ENCODE measurements around the gene SCRT2. TPM values are rescaled to one million over a fixed set of nuclear protein-coding genes. Genes with fewer than 3 reads are reported as not detected.
"Not testable (repeated sequence)": the region's sequence is repeated elsewhere in the genome, so short reads cannot be mapped to it uniquely, and the experiment has no call there.

SCRT2 gene
- total RNA-seq (not detected), polyA plus RNA-seq (not detected)

DNA sequence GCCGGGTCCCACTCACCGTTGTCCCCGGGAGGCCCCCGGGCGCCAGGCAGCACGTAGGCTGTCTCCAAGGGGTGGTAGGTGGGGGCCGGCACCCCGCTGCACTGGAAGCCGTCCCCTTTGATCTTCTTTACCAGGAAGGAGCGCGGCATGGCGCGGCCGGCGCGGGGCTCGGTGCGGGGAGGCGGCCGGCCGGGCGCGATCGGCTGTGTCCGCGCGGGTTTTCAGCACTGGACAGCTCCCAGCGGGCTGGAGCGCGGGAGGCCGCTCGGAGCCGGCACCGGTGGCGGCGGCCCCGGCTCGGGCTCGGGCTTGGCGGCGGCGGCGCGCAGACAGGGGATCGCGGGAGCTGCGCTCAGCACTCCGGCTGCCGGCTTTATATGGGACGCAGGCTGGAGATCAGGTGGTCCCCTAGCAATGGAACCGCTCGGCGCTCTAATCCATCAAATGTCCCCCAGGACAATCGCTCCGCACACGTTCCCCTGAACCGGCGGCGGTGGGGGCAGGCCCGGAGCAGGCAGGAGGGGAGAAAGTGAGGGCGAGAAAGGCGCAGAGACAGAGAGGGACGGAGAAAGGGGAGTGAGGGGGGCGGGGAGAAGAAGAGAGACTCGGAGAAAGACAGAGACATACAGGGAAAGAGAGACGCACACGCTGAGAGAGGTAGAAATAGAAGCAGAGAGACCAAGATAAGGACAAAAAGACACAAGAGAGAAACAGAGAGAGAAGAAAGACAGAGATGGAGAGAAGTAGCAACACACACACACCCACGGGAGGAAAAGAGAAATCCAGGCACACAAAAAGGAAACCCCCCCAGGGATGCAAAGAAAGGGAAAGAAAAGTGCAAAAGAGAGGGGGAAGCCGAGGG, at the start of gene SCRT2:
SCRT2 (minus strand) TSS at position 350 of the 862 bp plus-strand sequence; CDS start at position 149, 201 bp downstream.
- Mint-ChIP-seq H3K4me1 (peaks cover 5 to 17% (median 6%) of the 10 kb centered on the region in 4 donors), H3K27ac (no peak within 1 kb of the TSS), H3K9me3 (peaks cover 0 to 5% (median 0%) of the 10 kb centered on the region in 8 donors), H3K4me3 (peak within 1 kb of the TSS in 6 of 8 donors; percentile 8 to 72 (median 32)), H3K36me3 (no peaks in the 10 kb centered on the region), H3K27me3 (peaks cover 56 to 71% of the 10 kb centered on the region in 2 donors)
- no peaks in the 10 kb centered on the region for H3K36me3 ChIP-seq (ENCODE audit: insufficient read depth, low read length)
- DNase-seq, result peak; percentile 47 to 62 (median 54)
- H3K27me3 ChIP-seq (ENCODE audit: insufficient read depth, low read length), result peaks cover 45% of the 10 kb centered on the region
- no peak within 1 kb of the TSS for H3K27ac ChIP-seq (ENCODE audit: low read depth, low read length)
- intact Hi-C loops (cut with micrococcal nuclease), result no loop called here
- peaks cover 14% of the 10 kb centered on the region for H3K4me1 ChIP-seq (ENCODE audit: insufficient read depth, low read length)
- H3K4me3 ChIP-seq (ENCODE audit: low read length in 2 of 2), result no peak within 1 kb of the TSS
- CTCF ChIA-PET (ENCODE audit: partially characterized antibody), result no interaction called here
- POLR2A ChIA-PET (ENCODE audit: partially characterized antibody), result no interaction called here
- no peaks in the 10 kb centered on the region for H3K9me3 ChIP-seq (ENCODE audit: control insufficient read depth in 1 of 2, low read length in 2 of 2)

GRCh38 chr20:724797-725196, 49.2 kb upstream of the SCRT2 start:
- H3K4me3 Mint-ChIP-seq; H3K27ac Mint-ChIP-seq; H3K9me3 Mint-ChIP-seq; H3K4me1 ChIP-seq (ENCODE audit: insufficient read depth, low read length); DNase-seq; H3K27ac ChIP-seq (ENCODE audit: low read depth, low read length); H3K36me3 Mint-ChIP-seq; H3K27me3 ChIP-seq (ENCODE audit: insufficient read depth, low read length); H3K36me3 ChIP-seq (ENCODE audit: insufficient read depth, low read length); H3K4me3 ChIP-seq (ENCODE audit: low read length in 2 of 2); H3K9me3 ChIP-seq (ENCODE audit: control insufficient read depth in 1 of 2, low read length in 2 of 2); intact Hi-C loops (cut with micrococcal nuclease); POLR2A ChIA-PET (ENCODE audit: partially characterized antibody); CTCF ChIA-PET (ENCODE audit: partially characterized antibody): not testable (repeated sequence)
- Mint-ChIP-seq H3K27me3 (peaks cover 36 to 50% of the 10 kb centered on the region in 2 donors), H3K4me1 (peaks cover 0 to 15% (median 0%) of the 10 kb centered on the region in 4 donors)

DNA sequence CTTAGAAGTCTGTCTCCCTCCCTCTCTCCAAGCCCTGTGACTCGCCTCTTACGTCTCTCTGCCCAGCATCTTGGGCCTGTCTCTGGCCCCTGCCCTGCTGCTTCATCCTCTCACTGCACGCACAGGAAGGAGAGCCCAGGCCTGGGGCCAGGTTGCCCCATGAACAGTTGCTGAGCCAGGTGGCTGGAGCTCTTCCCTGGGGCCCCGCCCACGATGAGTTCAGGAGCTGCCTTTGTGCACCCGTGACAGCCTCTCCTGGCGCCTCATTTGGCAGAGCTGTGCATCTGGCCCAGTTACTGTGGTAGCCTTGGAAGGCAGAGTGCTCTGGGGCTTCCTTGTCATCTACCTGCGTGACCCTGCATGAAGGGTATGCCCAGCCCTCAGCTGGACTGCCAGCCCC, 48.2 kb upstream of the SCRT2 start:
- H3K4me3 Mint-ChIP-seq, result no peak overlapping the region
- H3K36me3 ChIP-seq (ENCODE audit: insufficient read depth, low read length), result no peaks in the 10 kb centered on the region
- H3K27ac Mint-ChIP-seq, result no peak overlapping the region
- H3K27me3 Mint-ChIP-seq, result peaks cover 34 to 48% of the 10 kb centered on the region in 2 donors
- peaks cover 2% of the 10 kb centered on the region for H3K27me3 ChIP-seq (ENCODE audit: insufficient read depth, low read length)
- no peak overlapping the region for H3K4me3 ChIP-seq (ENCODE audit: low read length in 2 of 2)
- CTCF ChIA-PET (ENCODE audit: partially characterized antibody), result no interaction called here
- intact Hi-C loops (cut with micrococcal nuclease), result no loop called here
- peaks cover 0 to 2% (median 0%) of the 10 kb centered on the region in 8 donors for H3K9me3 Mint-ChIP-seq
- DNase-seq, result no peak
- no peak overlapping the region for H3K27ac ChIP-seq (ENCODE audit: low read depth, low read length)
- POLR2A ChIA-PET (ENCODE audit: partially characterized antibody), result no interaction called here
- no peaks in the 10 kb centered on the region for H3K9me3 ChIP-seq (ENCODE audit: control insufficient read depth in 1 of 2, low read length in 2 of 2)
- H3K4me1 ChIP-seq (ENCODE audit: insufficient read depth, low read length), result peaks cover 4% of the 10 kb centered on the region
- H3K4me1 Mint-ChIP-seq, result peaks cover 0 to 9% (median 0%) of the 10 kb centered on the region in 4 donors
- no peaks in the 10 kb centered on the region for H3K36me3 Mint-ChIP-seq

DNA sequence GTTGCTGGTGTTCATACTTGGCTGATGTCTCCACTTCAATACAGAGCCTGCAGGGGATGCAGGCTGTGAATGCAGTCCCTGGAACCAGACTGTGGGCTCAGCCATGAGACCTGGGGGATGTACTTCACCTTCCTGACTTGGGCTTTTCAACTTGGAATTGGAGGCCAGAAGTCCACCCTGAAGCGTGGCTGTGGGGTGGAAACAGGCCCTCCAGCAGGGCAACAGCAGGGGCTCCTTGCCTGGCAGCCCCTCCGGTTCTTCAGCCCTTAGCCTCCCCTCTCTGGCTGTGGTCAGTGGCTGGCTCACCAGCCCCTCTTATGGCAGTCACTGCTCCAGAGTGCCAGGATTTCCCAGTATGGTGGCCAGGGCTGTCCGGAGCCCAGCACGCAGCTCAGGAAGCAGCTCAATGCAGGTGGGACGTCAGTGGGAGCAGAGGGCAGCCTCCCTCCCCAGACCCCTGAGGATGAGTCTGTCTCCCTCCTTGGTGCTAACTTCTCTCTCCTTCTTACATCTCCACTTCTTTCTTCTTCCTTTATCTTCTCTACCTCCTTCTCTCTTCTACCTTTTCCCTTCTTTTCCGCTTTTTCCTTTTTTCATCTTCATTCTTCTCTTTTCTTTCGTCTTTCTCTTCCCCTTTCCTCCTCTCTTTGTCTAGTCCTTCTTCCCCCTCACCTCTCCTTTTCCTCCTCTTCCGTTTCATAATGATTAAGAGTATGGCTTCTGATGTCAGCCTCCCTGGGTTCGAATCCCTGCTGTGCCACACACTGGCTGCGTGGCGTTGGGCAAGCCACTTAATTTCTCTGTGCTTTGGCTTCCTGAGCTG, 47.4 kb upstream of the SCRT2 start:
- CTCF ChIA-PET (ENCODE audit: partially characterized antibody), result no interaction called here
- Histone ChIP-seq H3K27me3 (ENCODE audit: insufficient read depth, low read length) (no peaks in the 10 kb centered on the region), H3K4me3 (ENCODE audit: low read length in 2 of 2) (no peak overlapping the region), H3K9me3 (ENCODE audit: control insufficient read depth in 1 of 2, low read length in 2 of 2) (no peaks in the 10 kb centered on the region), H3K36me3 (ENCODE audit: insufficient read depth, low read length) (no peaks in the 10 kb centered on the region), H3K4me1 (ENCODE audit: insufficient read depth, low read length) (no peaks in the 10 kb centered on the region), H3K27ac (ENCODE audit: low read depth, low read length) (no peak overlapping the region)
- Mint-ChIP-seq H3K9me3 (peaks cover 0 to 2% (median 0%) of the 10 kb centered on the region in 8 donors), H3K27ac (no peak overlapping the region), H3K4me3 (no peak overlapping the region), H3K4me1 (peaks cover 0 to 5% (median 0%) of the 10 kb centered on the region in 4 donors), H3K36me3 (no peaks in the 10 kb centered on the region), H3K27me3 (peaks cover 32 to 49% of the 10 kb centered on the region in 2 donors)
- DNase-seq, result no peak
- POLR2A ChIA-PET (ENCODE audit: partially characterized antibody), result no interaction called here
- intact Hi-C loops (cut with micrococcal nuclease), result no loop called here

DNA sequence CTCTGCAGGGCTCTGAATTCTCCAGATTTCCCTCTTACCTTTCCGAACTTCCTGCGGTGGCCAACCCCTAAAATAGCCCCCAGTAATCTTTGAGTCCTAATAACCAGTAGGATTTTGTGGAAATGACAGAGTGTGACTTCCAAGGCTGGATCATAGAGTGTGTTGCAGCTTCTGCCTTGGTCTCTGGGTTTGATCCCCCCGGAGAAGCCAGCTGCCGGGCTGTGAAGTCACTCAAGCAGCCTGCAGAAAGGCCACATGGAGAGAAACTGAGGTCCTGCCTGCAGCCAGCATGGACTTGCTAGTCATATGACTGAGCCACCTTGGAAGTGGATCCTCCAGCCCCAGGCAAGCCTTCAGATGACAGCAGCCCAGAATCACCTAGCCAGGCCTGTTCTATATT, 46.3 kb upstream of the SCRT2 start:
- Mint-ChIP-seq H3K4me3 (no peak overlapping the region), H3K4me1 (peaks cover 0 to under 1% (median 0%) of the 10 kb centered on the region in 4 donors), H3K36me3 (no peaks in the 10 kb centered on the region), H3K27ac (no peak overlapping the region), H3K27me3 (peaks cover 30 to 47% of the 10 kb centered on the region in 2 donors), H3K9me3 (peaks cover 0 to 2% (median 0%) of the 10 kb centered on the region in 8 donors)
- CTCF ChIA-PET (ENCODE audit: partially characterized antibody), result no interaction called here
- intact Hi-C loops (cut with micrococcal nuclease), result no loop called here
- no peak for DNase-seq
- POLR2A ChIA-PET (ENCODE audit: partially characterized antibody), result no interaction called here
- no peaks in the 10 kb centered on the region for H3K4me1 ChIP-seq (ENCODE audit: insufficient read depth, low read length)
- no peaks in the 10 kb centered on the region for H3K36me3 ChIP-seq (ENCODE audit: insufficient read depth, low read length)
- no peaks in the 10 kb centered on the region for H3K27me3 ChIP-seq (ENCODE audit: insufficient read depth, low read length)
- no peaks in the 10 kb centered on the region for H3K9me3 ChIP-seq (ENCODE audit: control insufficient read depth in 1 of 2, low read length in 2 of 2)
- no peak overlapping the region for H3K4me3 ChIP-seq (ENCODE audit: low read length in 2 of 2)
- H3K27ac ChIP-seq (ENCODE audit: low read depth, low read length), result no peak overlapping the region

DNA sequence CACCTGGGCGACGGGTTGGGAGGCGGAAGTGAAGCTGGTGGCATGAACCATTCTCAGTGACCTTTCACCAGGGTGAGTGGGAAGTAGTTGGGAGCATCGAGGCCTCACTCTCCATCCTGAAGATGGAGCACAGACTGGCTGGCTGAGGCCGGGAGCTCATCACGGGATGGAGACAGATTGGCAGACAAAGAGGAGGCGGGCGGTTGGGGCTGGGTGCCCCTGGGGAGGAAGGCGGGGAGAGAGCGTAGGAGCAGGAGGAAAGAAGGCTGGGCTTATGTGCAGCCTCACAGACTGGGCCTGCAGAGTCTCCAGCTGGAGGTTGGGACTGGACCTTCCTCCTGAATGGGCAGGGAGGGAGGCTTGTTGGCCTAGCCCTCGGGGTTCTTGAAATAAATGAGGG, 44.2 kb upstream of the SCRT2 start:
- Histone ChIP-seq H3K4me3 (ENCODE audit: low read length in 2 of 2) (no peak overlapping the region), H3K36me3 (ENCODE audit: insufficient read depth, low read length) (no peaks in the 10 kb centered on the region), H3K27me3 (ENCODE audit: insufficient read depth, low read length) (no peaks in the 10 kb centered on the region), H3K9me3 (ENCODE audit: control insufficient read depth in 1 of 2, low read length in 2 of 2) (no peaks in the 10 kb centered on the region), H3K4me1 (ENCODE audit: insufficient read depth, low read length) (no peaks in the 10 kb centered on the region), H3K27ac (ENCODE audit: low read depth, low read length) (no peak overlapping the region)
- peak overlapping the region in 1 of 7 donors; percentile 24 for H3K27ac Mint-ChIP-seq
- no peak overlapping the region for H3K4me3 Mint-ChIP-seq
- H3K36me3 Mint-ChIP-seq, result no peaks in the 10 kb centered on the region
- ChIA-PET CTCF (ENCODE audit: partially characterized antibody) (no interaction called here), POLR2A (ENCODE audit: partially characterized antibody) (interaction anchor here (0.6 kb wide), 1 partner anchor 12 kb away, joined by 3 read pairs; no protein-coding TSS in a partner anchor)
- peaks cover 0 to 2% (median 0%) of the 10 kb centered on the region in 8 donors for H3K9me3 Mint-ChIP-seq
- peaks cover 21 to 39% of the 10 kb centered on the region in 2 donors for H3K27me3 Mint-ChIP-seq
- DNase-seq, result no peak
- intact Hi-C loops (cut with micrococcal nuclease), result no loop called here
- no peaks in the 10 kb centered on the region for H3K4me1 Mint-ChIP-seq

GRCh38 chr20:719068-719467, 43.5 kb upstream of the SCRT2 start:
- Mint-ChIP-seq H3K36me3 (no peaks in the 10 kb centered on the region), H3K27ac (no peak overlapping the region), H3K4me1 (no peaks in the 10 kb centered on the region), H3K9me3 (peaks cover 0 to 2% (median 0%) of the 10 kb centered on the region in 8 donors), H3K4me3 (no peak overlapping the region), H3K27me3 (peaks cover 20 to 37% of the 10 kb centered on the region in 2 donors)
- CTCF ChIA-PET (ENCODE audit: partially characterized antibody), result no interaction called here
- DNase-seq, result no peak
- H3K9me3 ChIP-seq (ENCODE audit: control insufficient read depth in 1 of 2, low read length in 2 of 2), result no peaks in the 10 kb centered on the region
- no peaks in the 10 kb centered on the region for H3K27me3 ChIP-seq (ENCODE audit: insufficient read depth, low read length)
- intact Hi-C loops (cut with micrococcal nuclease), result no loop called here
- no peak overlapping the region for H3K4me3 ChIP-seq (ENCODE audit: low read length in 2 of 2)
- no peak overlapping the region for H3K27ac ChIP-seq (ENCODE audit: low read depth, low read length)
- H3K36me3 ChIP-seq (ENCODE audit: insufficient read depth, low read length), result no peaks in the 10 kb centered on the region
- POLR2A ChIA-PET (ENCODE audit: partially characterized antibody), result no interaction called here
- no peaks in the 10 kb centered on the region for H3K4me1 ChIP-seq (ENCODE audit: insufficient read depth, low read length)
